ENCODE data around the gene KLHDC7B.

KLHDC7B gene

DNA sequence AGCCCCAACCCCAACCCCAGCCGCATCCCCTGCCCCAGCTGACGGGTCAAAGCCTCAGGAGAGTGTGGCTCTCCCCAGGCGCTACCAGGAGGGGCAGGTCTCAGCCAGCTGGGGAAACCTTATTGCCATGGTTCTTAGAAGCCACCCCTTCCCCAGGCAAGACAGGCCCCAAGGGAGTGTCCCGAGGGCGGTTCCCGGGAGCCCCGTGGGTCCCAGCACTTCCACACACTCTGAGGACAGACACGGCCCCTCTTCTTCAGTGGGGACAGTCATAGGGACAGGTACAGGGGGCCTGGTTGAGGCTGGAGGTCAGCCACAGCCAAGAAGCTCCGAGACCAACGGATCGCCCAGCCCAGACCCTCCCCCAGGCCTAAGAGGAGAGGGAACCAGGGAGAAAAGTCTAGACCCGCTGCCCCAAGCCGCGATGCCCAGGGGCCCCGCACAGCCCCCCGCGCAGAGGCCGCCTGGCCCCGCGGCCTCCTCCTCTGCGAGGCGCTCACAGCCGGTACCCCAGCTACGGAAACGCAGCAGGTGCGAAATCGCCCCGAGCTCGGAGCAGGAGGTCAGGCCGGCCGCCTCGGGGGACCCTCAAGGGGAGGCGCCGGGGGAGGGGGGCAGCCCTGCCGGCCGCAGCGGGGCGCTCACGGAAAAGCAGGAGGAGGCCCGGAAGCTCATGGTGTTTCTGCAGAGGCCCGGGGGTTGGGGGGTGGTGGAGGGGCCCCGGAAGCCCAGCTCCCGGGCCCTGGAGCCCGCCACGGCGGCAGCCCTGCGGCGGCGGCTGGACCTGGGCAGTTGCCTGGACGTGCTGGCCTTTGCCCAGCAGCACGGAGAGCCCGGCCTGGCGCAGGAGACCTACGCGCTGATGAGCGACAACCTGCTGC lies 2.6 kb downstream of the KLHDC7B start:
- DNase-seq (ENCODE audit: low read depth in 2 of 2) = no peak

DNA sequence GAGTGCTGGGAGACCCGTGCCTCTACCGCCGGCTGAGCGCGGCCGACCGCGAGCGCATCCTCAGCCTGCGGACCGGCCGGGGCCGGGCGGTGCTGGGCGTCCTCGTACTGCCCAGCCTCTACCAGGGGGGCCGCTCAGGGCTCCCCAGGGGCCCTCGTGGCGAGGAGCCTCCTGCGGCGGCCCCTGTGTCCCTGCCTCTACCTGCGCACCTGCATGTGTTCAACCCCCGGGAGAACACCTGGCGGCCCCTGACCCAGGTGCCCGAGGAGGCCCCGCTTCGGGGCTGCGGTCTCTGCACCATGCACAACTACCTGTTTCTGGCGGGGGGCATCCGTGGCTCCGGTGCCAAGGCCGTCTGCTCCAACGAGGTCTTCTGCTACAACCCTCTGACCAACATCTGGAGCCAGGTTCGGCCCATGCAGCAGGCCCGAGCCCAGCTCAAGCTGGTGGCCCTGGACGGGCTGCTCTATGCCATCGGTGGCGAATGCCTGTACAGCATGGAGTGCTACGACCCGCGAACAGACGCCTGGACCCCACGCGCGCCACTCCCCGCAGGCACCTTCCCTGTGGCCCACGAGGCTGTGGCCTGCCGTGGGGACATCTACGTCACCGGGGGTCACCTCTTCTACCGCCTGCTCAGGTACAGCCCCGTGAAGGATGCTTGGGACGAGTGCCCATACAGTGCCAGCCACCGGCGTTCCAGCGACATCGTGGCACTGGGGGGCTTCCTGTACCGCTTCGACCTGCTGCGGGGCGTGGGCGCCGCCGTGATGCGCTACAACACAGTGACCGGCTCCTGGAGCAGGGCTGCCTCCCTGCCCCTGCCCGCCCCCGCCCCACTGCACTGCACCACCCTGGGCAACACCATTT lies 3.5 kb downstream of the KLHDC7B start:
- no peak for DNase-seq (ENCODE audit: low read depth in 2 of 2)

DNA sequence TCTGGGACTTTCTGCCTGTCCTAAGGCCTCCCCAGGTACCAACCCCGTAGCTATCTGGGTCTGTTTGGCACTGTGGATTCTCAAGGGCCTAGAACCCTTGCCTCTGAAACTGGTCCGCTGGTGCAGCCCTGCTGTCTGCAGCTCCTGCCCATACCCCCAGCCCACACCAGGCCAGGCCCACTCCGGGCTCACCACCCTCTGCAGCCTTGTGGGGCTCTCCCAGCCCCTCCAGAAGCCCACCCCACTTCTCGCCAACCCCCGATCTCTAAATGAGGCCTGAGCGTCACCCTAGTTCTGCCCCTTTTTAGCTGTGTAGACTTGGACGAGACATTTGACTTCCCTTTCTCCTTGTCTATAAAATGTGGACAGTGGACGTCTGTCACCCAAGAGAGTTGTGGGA lies 4.7 kb downstream of the KLHDC7B start:
- DNase-seq (ENCODE audit: low read depth in 2 of 2) = no peak

DNA sequence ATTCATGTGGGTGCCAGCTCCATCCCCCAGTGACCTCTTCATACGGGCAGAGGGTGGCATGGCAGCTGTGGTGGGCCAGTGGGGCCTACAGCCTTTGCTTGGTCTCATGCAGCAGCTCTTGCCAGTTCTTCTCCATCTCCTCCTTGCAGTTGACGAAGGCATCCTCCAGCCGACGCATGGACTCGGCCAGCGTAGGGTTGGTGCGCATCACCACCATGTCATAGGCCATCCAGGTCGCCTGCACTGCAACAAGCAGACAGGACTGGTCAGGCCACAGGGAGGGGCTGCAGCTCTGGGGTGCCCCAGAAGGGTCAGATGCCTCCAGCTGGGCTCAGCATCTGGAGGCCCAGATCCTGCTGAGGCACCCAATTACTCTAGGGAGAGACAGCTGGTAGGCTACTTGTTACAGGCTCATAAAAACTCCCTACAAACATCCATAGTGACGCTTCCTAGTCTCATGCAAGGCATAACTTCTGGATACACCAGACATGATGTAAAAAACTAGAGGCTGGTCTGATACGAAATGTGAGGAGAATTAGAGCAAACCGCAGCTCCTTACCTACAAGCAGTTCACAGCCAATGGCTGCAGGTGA lies 5.6 kb downstream of the KLHDC7B start:
- no peak for DNase-seq (ENCODE audit: low read depth in 2 of 2)

DNA sequence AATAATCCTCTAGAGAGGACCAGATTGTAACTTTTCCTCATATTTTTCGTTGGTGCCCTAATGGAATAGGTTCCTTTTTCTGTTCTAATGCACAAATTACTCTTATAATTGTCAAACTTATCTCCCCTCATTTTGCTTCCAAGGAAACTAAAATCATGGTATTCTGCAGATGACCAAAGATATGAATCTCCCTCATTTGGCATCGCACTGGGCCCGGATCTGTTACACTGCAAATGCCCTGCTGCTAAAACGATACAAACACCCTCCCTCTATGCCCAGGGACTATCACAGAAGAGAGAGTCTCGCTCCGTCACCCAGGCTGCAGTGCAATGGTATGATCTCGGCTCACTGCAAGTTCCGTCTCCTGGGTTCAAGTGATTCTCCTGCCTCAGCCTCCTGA lies 7.6 kb downstream of the KLHDC7B start:
- DNase-seq (ENCODE audit: low read depth in 2 of 2) = no peak

DNA sequence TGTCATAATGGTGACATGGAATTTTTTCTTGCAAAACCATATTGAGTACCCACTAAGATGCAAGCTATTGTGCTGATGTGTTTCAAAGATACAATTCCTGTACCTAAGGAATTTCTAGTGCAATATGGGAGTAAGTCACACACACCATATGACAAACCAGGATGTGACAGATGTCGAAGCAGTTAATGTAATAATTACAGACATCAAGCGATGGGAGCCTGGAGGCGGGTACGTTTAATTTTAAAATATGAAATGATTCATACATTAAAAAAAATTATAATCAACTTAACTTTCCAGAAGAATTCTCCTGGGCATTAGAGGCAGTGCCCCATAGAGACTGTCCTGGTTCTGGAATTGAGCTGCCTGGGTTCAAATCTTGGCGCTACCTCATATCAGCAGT lies 11.0 kb downstream of the KLHDC7B start:
- no peak for DNase-seq (ENCODE audit: low read depth in 2 of 2)

DNA sequence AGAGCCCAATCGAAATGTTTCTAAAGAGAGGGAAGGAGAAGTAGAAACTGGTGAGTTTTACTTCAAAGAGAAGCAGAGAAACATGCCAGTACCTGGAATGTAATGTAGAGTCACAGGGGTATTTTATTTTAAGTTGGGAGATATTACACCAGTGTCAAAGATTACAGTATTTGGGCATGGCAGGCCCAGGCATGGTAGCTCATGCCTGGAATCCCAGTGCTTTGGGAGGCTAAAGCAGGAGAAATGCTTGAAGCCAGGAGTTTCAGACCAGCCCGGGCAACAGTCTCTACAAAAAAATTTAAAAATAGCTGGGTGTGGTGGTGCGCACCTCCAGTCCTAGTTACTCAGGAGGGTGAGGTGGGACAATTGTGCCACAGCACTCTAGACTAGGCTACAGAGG lies 14.3 kb downstream of the KLHDC7B start:
- DNase-seq (ENCODE audit: low read depth in 2 of 2) = no peak

DNA sequence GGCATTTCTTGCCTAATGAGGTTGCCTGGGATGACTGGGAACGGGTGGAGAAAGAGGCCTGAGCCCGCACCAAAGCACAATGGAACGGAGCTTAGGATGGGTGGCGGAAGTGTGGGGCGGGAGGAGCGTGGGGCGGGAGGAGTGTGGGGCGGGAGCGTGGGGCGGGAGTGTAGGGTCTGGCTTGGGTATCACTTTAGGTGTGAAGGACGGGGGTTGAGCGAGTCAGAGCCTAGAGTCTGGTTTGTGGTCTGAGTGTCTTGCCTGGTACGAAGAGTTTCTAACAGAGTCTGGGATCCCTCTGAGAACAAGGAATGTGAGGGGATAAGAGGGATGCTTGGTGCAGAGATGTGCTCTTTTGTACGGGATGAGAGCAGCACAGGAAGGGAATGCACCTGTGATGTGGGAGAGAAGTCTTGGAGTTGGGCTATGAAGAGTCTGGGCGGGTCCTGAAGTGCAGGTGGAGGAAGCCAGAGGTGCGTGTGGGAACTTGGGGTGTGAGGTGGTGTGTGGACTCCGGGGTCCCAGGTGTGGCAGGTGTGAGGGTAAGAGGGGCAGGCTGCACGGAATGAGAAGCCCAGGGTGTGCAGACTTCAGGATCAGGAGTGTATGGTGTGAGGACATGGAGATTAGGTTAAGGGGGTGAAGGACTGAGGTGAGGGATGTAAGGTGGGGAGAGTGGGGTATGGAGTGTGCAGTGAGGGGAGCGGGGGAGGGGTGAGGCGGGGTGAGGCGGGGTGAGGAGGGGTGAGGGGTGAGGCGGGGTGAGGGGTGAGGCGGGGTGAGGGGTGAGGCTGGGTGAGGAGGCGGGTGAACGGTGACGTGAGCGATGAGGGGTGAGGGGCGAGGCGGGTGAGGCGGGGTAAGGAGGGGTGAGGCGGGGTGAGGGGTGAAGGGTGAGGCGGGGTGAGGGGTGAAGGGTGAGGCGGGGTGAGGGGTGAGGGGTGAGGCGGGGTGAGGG lies 16.0 kb downstream of the KLHDC7B start:
- DNase-seq (ENCODE audit: low read depth in 2 of 2) = no peak

DNA sequence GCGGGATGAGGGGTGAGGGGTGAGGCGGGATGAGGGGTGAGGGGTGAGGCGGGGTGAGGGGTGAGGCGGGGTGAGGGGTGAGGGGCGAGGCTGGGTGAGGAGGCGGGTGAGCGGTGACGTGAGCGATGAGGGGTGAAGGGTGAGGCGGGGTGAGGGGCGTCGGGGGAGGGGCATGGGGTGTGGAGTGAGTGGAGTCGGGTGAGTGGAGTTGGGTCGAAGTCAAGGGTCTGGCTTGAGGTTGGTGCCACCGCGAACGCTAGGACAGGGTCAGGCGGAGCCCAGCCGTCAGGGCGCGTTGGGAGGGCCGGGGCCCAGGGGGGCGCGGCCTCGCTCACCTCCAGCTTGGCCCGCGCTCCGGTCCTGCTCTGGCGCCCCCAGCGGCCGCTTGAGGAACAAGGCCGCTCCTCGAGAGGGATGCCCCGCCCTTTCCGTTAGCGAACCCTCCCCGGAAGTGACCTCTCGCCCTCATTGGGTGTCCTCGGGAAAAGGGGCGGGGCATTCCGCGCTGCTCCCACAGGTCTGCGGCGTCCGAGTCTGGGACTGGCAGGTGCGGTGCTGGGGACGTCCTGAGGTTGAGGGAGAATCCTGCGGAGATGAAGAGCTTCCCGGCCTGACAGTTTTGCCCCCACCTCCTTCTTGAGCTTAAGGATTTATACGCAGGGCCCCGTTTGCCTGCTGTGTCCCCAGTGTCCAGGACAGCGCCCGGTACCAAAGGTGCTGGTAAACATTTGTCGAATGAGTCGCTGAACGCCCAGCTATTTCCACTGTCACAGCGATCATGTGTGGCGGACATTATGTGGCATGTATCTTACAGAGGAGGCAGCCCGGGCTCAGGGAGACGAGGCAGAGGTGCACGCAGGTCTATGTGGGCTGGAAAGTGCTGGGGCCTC lies 17.1 kb downstream of the KLHDC7B start, which contains the start of gene SYCE3:
SYCE3 (minus strand) TSS at position 397 of the 890 bp plus-strand sequence. CDS start 6,514 bp downstream, outside the sequence.
- peak; percentile 95 to 97 for DNase-seq (ENCODE audit: low read depth in 2 of 2)

DNA sequence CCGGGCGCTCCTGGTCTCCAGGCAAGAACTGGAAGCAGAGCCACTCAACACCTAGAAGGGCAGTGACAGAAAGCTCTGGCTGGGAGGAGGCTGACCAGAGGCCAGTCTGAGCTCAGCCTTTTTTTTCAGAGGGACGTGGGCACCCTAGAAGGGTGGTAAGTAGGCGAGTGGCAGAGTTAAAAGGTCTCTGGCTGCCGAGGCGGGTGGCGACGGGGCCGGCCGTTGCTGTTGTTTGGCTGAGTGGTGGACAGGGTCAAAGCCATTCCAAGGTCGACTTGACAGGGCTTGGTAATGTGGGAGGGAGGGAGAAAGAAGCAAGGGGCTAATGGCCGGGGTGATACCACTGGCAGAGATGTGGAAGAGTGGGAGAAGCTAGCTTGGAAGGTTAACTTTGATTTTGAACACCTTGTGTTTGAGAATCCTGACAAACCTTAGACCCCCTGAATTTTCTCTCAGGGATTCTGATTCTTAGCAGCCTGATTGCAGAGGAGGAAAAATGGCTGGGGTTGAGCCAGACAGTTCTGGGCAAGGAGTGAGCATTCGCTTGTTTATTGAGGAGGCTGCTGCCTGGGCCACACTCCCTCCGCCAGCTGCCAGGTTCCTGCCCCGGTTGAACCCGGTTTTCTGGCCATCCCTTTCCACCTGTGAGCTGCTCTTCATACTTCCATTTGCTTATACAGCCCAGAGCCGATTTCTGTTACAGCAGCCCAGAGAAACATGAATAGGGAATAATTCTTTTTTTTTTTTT lies 17.9 kb downstream of the KLHDC7B start:
- no peak for DNase-seq (ENCODE audit: low read depth in 2 of 2)

DNA sequence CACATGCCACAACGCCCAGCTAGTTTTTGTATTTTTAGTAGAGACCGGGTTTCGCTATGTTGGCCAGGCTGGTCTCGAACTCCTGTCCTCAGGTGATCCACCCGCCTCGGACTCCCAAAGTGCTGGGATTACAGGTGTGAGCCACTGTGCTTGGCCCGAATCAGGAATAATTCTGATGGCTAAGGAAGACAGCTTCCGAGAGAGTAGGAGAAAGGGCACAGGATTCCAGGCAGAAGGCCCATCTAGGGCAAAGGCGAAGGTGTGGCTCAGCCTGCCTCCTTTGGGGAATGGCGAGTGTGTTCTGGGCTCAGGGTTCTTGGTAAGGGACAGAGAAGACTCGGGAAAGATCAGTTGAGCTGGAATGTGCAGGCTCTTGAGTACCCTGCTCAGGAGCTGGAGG lies 18.6 kb downstream of the KLHDC7B start:
- DNase-seq (ENCODE audit: low read depth in 2 of 2) = no peak

DNA sequence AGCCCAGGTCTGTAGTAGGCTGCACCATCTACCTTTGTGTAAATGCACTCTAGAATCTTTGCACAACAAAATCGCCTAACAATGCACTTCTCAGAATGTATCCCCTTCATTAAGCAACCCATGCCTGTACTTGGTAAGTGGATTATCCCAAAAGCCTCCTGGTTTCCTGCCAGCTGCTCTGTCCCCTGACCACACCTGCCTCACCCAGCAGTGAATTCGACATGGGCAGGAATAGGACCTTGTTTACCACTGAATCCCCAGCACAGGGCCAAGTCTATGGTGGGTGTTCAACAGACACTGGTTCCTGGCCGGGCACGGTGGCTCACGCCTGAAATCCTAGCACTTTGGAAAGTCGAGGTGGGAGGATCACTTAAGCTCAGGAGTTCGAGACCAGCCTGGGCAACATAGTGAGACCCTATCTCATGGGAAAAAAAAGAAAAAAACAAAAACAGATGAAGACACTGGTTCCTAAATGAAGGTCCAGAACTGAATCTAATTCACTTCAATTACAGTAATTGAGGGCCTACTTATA lies 22.1 kb downstream of the KLHDC7B start:
- no peak for DNase-seq (ENCODE audit: low read depth in 2 of 2)

DNA sequence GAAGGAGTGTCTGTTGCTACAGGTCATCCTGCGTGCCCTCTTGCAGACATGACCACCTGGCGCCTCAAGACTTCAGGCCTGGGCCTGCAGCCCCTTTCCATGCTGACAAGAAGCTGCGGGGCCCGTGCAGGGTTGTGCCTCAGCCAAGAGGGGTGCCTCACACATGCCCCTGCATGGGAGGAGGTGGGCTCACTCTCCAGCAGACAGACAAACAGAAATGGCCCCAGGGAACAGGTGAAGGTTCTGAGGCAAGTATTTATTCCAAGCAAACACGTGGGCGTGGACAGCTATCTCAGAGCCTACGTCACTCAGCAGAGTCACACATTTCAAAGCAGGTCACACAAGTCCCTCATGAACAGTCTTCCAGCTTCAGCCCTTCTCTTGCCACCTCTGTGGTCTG lies 22.9 kb downstream of the KLHDC7B start:
- no peak for DNase-seq (ENCODE audit: low read depth in 2 of 2)

DNA sequence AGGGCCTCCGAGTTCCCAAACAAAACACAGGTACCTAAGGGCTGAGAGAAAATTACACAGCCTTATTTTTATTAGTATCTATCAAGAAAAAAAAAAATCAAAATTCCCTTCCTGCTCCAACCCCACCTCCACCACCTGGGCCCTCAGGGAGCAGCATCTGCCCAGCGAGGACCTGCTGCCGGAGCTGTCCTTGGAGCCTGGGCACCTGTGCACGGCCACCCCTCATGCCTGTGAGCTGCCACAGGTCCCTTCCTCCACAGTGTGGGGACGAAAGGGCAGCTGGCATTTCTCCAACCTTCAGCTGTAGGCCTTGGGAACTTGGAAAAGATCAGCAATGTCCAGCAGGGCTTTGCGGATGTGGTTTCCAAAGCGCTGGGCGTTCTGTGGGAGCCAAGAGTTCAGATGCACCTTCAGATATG lies 23.4 kb downstream of the KLHDC7B start:
- DNase-seq (ENCODE audit: low read depth in 2 of 2) = no peak

DNA sequence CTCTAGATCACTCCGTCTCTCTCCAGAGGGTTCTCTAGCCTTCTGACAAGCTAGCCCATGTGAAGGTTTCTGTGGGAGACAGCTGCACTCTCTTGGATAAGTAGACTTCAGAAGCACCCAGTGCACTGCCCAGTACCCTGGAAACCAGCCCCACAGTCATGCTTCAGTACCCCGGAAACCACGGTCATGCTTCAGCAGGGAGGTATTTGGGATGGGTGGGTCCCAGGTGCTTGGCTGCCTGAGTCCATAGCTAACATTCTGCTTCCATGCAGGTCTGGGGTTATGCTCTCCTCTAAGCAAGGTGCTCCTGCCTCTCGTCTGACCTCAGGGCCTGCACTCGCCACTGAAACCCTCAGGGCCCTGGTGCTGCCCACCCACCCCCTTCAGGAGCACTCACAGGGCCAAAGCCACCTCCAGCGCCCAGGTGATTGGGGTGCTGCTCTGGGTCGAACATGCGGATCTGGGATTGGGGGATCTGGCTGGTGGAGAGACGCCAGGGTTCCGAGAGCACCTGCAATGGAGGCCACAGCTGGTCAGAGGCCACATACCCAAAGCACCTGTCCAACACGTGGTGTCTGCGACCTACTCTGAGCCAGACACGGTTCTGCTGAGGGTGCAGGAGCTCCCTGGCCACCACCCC lies 24.3 kb downstream of the KLHDC7B start:
- DNase-seq (ENCODE audit: low read depth in 2 of 2) = no peak

DNA sequence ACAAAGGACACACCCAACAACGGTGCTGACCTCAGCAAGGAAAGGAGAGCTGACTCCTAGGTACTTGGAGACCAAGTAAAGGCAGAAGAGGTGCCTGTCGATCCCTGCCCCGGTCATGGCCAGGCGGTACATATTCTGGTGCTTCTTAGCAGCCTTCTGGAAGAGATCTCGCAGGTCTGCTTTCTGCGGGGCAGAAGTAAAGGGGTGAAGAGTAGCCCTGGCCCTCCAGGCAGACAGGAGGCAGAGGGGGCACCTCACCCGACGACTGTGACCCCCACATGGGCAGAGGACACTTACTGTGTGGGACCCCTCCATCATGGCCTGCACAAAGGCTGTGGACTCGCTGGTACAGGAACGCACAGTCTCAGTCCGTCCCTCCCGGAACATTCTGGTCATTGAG lies 25.2 kb downstream of the KLHDC7B start:
- DNase-seq (ENCODE audit: low read depth in 2 of 2) = no peak

DNA sequence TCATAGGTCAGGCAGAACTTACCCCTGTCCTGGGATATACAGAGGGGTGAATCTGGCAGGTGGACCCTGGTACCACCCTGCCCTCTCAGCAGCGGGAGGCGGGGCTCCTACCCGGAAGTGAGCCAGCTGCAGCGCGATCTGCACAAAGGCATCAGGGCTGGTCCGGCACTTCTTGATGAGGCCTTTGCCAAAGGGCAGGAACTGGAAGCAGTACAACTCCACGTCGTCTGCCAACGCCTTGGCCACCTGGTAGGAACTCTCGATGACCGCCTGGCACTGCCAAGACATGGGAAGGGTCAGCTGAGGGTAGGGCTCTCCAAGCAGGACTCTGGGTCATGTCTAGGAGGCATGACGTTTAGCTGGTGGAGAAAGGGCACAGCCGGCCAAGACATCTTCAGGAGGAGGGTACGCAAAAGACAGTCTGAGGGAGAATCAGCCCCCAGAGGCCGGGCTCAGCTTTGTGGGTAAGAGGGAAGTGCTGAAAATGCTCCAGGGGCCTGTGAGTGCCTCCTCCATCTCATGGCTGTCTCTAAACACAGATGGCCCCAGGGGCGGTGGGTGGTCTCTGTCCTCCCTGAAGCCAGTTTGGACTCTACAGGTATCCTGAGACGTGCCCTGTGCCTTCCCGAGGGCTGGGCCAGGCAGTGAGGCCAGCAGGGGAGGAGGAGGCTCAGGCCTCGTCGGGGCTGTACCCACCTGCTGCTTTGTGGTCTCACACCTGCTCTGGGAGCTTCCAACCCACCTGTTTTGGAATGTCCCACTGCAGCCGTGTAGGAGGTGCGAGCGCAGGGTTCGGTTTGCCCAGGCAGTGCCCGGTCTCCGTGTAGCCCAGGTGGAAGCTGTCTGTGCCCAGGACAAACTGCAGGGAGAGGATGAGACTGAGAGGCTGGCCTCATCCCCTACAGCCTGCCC lies 25.8 kb downstream of the KLHDC7B start:
- no peak for DNase-seq (ENCODE audit: low read depth in 2 of 2)

DNA sequence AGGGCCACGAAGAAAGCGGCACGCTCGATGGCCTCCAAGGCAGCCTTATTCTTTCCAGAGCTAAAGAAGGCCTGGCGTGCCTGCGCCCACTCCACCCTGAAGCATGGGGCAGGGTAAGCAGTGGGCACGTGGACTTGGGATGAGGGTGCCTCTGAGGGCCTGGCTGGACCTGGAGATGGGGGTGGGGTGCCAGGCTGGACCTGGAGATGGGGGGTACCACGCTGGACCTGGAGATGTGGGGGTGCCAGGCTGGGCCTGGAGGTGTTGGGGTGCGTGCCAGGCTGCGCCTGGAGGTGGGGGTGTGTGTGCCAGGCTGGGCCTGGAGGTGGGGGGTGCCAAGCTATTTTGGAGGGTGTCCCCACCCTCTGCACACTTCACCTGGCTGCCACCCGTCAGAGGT lies 27.3 kb downstream of the KLHDC7B start:
- DNase-seq (ENCODE audit: low read depth in 2 of 2) = no peak

All from stimulated activated CD4-positive, alpha-beta T cell treated with anti-CD3 and anti-CD28 coated beads, Interleukin-15, amount 100 ng/mL, for 48 hours (primary cell).